GM18505 (cell line): ENCODE measurements around the gene INPP5A.
"Not testable (repeated sequence)": the region's sequence is repeated elsewhere in the genome, so short reads cannot be mapped to it uniquely, and the experiment has no call there.

Experiments
- ATAC-seq: cut with Tn5 transposase; IDR thresholded peaks from one replicate; pipeline ENCODE4 v1.9.1; 2021; ENCODE audit not compliant: unreplicated experiment
- POLR2A ChIP-seq: IDR thresholded peaks from 4 replicates; pipeline ENCODE4 v1.6.1; 2011; ENCODE audit warnings: borderline replicate concordance; ENCODE audit not compliant: insufficient read depth, insufficient read length; ENCODE audit errors: extremely low read depth

Gene INPP5A

GRCh38 chr10:132664407-132664806 lies 126.8 kb downstream of the INPP5A start:
- no peak for TF ChIP-seq POLR2A

GRCh38 chr10:132664883-132665282 lies 127.3 kb downstream of the INPP5A start:
- ATAC-seq: no peak
- no peak for TF ChIP-seq POLR2A

More at GRCh38 chr10:132664407-132664806, 126.8 kb downstream of the INPP5A start:
- ATAC-seq: no peak

DNA sequence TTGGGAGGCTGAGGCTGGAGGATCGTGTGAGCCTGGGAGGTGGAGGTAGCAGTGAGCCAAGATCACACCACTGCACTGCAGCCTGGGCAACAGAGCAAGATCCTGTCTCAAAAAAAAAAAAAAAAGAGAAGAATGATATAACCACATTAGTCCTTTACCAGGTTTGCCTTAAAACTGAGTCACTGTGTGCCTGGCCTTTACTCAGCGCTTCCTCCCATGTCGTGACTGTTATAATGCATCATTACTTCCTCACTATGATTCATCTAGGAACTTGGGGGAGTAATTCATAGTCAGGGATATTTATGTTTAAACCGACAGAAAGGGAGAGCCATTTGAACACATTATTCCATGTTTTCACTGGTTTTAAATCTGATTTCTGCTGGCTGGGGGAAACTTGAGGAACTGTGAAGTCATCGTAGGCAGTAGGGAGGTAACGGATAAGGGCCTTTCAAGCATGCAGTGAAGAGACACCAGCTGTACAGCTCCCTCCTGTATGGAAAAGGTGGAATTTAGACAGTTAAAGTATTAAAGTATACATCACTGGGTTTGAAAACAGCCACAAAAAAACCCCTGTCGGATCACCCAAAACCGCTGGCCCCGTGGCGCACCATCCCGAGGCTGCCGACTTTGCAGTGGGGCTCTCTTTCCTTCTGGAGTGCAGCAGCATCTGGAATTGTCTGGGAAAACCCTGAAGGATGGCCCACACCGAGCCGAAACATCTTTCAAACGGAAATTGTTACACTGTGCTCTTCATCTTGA lies 128.5 kb downstream of the INPP5A start:
- TF ChIP-seq POLR2A: no peak
- ATAC-seq: no peak

- no peak for ATAC-seq
- no peak for TF ChIP-seq POLR2A
These were observed 129.2 kb downstream of the INPP5A start for GRCh38 chr10:132666705-132667341.

- TF ChIP-seq POLR2A: no peak
- no peak for ATAC-seq
These were observed 129.9 kb downstream of the INPP5A start for GRCh38 chr10:132667342-132668047.

DNA sequence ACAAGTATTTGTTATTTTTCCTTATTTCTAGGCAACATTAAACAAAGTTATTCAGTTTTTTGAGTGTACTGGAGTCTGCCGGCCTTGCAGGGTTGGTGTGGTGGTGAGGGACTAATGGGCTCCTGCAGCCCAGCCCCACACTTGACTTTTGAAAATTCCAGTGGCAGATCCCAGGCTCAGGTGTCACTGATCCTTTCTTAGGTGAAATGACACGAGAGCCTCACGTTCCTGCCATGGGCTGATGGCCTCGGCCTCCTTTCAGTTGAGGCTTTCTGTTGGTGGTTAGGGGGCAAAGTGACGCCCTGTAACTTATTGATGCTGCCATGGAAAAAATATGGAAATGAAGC lies 130.4 kb downstream of the INPP5A start:
- no peak for ATAC-seq

GRCh38 chr10:132669208-132669861 lies 131.7 kb downstream of the INPP5A start:
- no peak for ATAC-seq
- TF ChIP-seq POLR2A: no peak

More for the DNA sequence above, 130.4 kb downstream of the INPP5A start:
- TF ChIP-seq POLR2A: no peak

DNA sequence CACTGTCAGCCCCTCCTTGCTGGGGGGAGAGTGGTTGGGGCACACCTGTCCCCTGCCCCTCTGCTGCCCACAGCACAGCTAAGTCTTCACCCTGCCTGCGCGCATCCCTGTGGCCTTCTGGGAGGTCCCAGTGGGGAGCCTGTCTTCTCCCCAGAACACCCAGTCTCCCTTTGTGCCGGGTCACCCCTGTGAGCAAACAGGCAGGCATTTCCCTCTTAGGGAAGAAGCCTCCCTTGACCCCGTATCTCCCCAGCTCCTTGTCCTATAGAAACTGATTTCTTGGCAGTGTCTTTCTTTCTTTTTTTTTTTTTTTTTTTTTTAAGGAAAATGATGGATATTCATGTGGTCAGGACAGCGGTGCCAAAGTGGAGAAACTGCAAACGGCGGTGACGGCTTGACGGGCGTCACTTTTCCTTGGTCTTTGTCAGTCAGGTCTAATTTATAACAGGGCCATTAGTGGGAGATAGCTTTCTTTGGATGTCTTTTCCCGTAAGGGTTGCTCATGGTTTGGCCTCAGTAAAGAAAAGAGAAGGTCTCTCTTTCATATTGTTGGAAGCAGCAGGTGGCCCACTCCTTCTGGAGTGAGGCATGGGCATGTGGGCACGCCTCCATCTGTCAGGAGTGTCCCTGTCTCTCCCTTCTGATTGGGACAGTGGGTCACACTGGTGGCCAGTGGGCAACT lies 133.1 kb downstream of the INPP5A start:
- no peak for ATAC-seq
- no peak for TF ChIP-seq POLR2A

- no peak for TF ChIP-seq POLR2A
- no peak for ATAC-seq
These were observed 133.9 kb downstream of the INPP5A start for GRCh38 chr10:132671228-132672154.

GRCh38 chr10:132673746-132674145 lies 136.2 kb downstream of the INPP5A start:
- ATAC-seq: not testable (repeated sequence)

DNA sequence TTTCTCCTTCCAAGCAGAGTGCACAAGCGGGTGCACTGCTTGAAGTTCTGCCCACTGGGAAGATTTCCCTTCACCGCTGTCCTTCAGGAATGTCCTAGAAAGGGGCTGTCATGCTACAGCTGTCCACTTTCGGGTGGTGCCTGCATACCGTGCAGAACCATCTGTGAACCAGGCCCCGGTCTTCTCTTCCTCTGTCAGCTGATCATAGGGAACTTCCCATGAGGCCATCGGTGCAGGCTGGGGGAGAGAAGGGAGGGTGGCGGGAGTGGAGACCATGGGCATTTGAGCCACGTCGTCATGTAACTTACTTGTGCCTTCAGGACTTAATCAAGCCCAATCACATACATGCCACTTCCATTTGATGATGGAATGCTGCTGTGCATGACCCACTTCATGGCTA lies 136.7 kb downstream of the INPP5A start:
- ATAC-seq: no peak
- no peak for TF ChIP-seq POLR2A
